ENCODE data around the gene NOSTRIN. TPM values are rescaled to one million over a fixed set of nuclear protein-coding genes. Genes with fewer than 3 reads are reported as not detected.

Gene NOSTRIN
- total and polyA plus RNA-seq, 2 donors (not counting 3 experiments of a cell fraction or from before 2014, with no cell fraction given) = 0.03 to 0.75 TPM

GRCh38 chr2:168910330-168910729, 107.9 kb downstream of the NOSTRIN start:
- POLR2A ChIA-PET = no interaction called here
- Histone ChIP-seq H3K4me3 (replicated peaks in 1 of 3; ENCODE audit: insufficient read depth in 1 of 3, low read depth in 1 of 3, low read length in 3 of 3) (no peak overlapping the region), H4K20me1 (replicated peaks; ENCODE audit: control insufficient read depth, extremely low read depth, insufficient read depth, low read length) (no peaks in the 10 kb centered on the region), H3K4me1 (ENCODE audit: control insufficient read depth, extremely low read depth, insufficient read depth, low read length) (no peaks in the 10 kb centered on the region), H3K36me3 (ENCODE audit: control insufficient read depth in 2 of 2, extremely low read depth in 1 of 2, insufficient read depth in 2 of 2, low read length in 2 of 2) (no peaks in the 10 kb centered on the region), H3K9me3 (replicated peaks; ENCODE audit: control insufficient read depth, insufficient read depth, low read length) (no peaks in the 10 kb centered on the region), H3K27me3 (ENCODE audit: control insufficient read depth in 2 of 2, insufficient read depth in 2 of 2, low read length in 2 of 2) (peaks cover 24 to 27% of the 10 kb centered on the region in 2 experiments), H3K79me2 (ENCODE audit: control insufficient read depth, insufficient read depth, low read length) (no peaks in the 10 kb centered on the region), H2AFZ (ENCODE audit: low read depth, low read length) (no peak overlapping the region), H3K4me2 (ENCODE audit: insufficient read depth, low read length) (no peak overlapping the region), H3K9me1 (replicated peaks; ENCODE audit: control insufficient read depth, extremely low read depth, insufficient read depth, low read length) (no peaks in the 10 kb centered on the region), H3K27ac (ENCODE audit: insufficient read depth, low read depth, low read length) (no peak overlapping the region), H3K9ac (replicated peaks; ENCODE audit: extremely low read depth, insufficient read depth, low read length) (no peak overlapping the region)
- TF ChIP-seq EZH2 (IDR thresholded peaks at IDR 0.05; ENCODE audit: borderline replicate concordance, low read depth, low read length, severe bottlenecking) (no peak), JUN (IDR thresholded peaks at IDR 0.05; ENCODE audit: borderline replicate concordance, insufficient read depth, insufficient read length, low read depth) (no peak), POLR2A (IDR thresholded peaks at IDR 0.05; ENCODE audit: low read depth, low read length) (no peak), MYC (IDR thresholded peaks at IDR 0.05; ENCODE audit: low read depth, low read length) (no peak), FOS (IDR thresholded peaks at IDR 0.05; ENCODE audit: borderline replicate concordance, insufficient read depth, low read length) (no peak), POLR2AphosphoS5 (IDR thresholded peaks at IDR 0.05; ENCODE audit: insufficient read depth, low read depth, low read length) (no peak)
- TF ChIP-seq, protein P1, sequence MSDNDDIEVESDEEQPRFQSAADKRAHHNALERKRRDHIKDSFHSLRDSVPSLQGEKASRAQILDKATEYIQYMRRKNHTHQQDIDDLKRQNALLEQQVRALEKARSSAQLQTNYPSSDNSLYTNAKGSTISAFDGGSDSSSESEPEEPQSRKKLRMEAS (IDR thresholded peaks at IDR 0.05; ENCODE audit: insufficient read depth, insufficient read length) = no peak
- TF ChIP-seq, protein P2, sequence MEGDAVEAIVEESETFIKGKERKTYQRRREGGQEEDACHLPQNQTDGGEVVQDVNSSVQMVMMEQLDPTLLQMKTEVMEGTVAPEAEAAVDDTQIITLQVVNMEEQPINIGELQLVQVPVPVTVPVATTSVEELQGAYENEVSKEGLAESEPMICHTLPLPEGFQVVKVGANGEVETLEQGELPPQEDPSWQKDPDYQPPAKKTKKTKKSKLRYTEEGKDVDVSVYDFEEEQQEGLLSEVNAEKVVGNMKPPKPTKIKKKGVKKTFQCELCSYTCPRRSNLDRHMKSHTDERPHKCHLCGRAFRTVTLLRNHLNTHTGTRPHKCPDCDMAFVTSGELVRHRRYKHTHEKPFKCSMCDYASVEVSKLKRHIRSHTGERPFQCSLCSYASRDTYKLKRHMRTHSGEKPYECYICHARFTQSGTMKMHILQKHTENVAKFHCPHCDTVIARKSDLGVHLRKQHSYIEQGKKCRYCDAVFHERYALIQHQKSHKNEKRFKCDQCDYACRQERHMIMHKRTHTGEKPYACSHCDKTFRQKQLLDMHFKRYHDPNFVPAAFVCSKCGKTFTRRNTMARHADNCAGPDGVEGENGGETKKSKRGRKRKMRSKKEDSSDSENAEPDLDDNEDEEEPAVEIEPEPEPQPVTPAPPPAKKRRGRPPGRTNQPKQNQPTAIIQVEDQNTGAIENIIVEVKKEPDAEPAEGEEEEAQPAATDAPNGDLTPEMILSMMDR (IDR thresholded peaks at IDR 0.05; ENCODE audit: extremely low read depth in 1 of 2, insufficient read depth in 1 of 2, low read depth in 1 of 2, low read length in 2 of 2) = no peak
- no peak for FAIRE-seq
- BruUV-seq (replicated peaks) = no TSS peak
- dilution Hi-C loops (cut with MboI; ENCODE audit: extremely low pct_ligation_motif_present, low sequenced_read_pairs) (no loop called here), intact Hi-C loops (cut with micrococcal nuclease) (no loop called here)
- CTCF ChIA-PET = interaction anchor here (0.9 kb wide), 1 partner anchor 11 kb away, joined by 3 read pairs; no protein-coding TSS in a partner anchor
- no peak for DNase-seq (ENCODE audit: low read depth, low spot score)
